Endodermal cell (in vitro differentiated cells): ENCODE results near the gene ZCCHC24. TPM values are rescaled to one million over a fixed set of nuclear protein-coding genes. Genes with fewer than 3 reads are reported as not detected.

Source experiments
- DNase-seq: peaks from one replicate; pipeline ENCODE4 v3.0.0-alpha.2; 2017
- H3K27ac ChIP-seq: 2 replicates; pipeline ENCODE4 v1.5.1; 2013; ENCODE audit warnings: mild to moderate bottlenecking, low read depth, low read length, moderate library complexity
- H3K27me3 ChIP-seq: 2 replicates; pipeline ENCODE4 v1.6.1; 2013; ENCODE audit warnings: mild to moderate bottlenecking, low read length, moderate library complexity; ENCODE audit not compliant: insufficient read depth, control insufficient read depth, poor library complexity, severe bottlenecking
- H3K36me3 ChIP-seq: 2 replicates; pipeline ENCODE4 v1.7.0; 2013; ENCODE audit warnings: mild to moderate bottlenecking, low read length, moderate library complexity; ENCODE audit not compliant: control insufficient read depth, insufficient read depth
- H3K4me1 ChIP-seq: one replicate; pipeline ENCODE4 v1.7.0; 2013; ENCODE audit warnings: low read length; ENCODE audit not compliant: control insufficient read depth, insufficient read depth
- H3K4me3 ChIP-seq: 2 replicates; pipeline ENCODE4 v1.5.1; 2013; ENCODE audit warnings: mild to moderate bottlenecking, low read length, moderate library complexity
- H3K9ac ChIP-seq: 2 replicates; pipeline ENCODE4 v1.6.1; 2013; ENCODE audit warnings: mild to moderate bottlenecking, low read length, moderate library complexity; ENCODE audit not compliant: poor library complexity, severe bottlenecking; ENCODE audit errors: extremely low read depth
- H3K9me3 ChIP-seq: 2 replicates; pipeline ENCODE4 v1.6.1; 2013; ENCODE audit warnings: mild to moderate bottlenecking, low read length, moderate library complexity; ENCODE audit not compliant: control insufficient read depth
- H3K27ac Mint-ChIP-seq: 2 replicates; pipeline ENCODE4 v1.8.0; 2020; ENCODE audit warnings: mixed read lengths
- H3K27me3 Mint-ChIP-seq: 2 replicates; pipeline ENCODE4 v1.8.0; 2021; ENCODE audit warnings: mild to moderate bottlenecking, mixed read lengths; ENCODE audit not compliant: insufficient read depth
- H3K36me3 Mint-ChIP-seq: 2 replicates; pipeline ENCODE4 v1.8.0; 2020; ENCODE audit warnings: low read depth, mixed read lengths
- H3K4me1 Mint-ChIP-seq: 2 replicates; pipeline ENCODE4 v1.8.0; 2020; ENCODE audit warnings: mixed read lengths
- H3K4me3 Mint-ChIP-seq: 2 replicates; pipeline ENCODE4 v1.8.0; 2020; ENCODE audit warnings: mild to moderate bottlenecking, moderate library complexity, mixed read lengths
- H3K9me3 Mint-ChIP-seq: 2 replicates; pipeline ENCODE4 v1.8.0; 2020; ENCODE audit warnings: mild to moderate bottlenecking, mixed read lengths
- WGBS, 2 experiments: methylation state at CpG; one replicate each; pipeline versions ENCODE4 v1.1.5 to v1.1.7; 2013; ENCODE audit warnings: missing lambda C conversion rate in 2 of 2, mixed read lengths in 1 of 2; ENCODE audit not compliant: insufficient coverage in 1 of 2, insufficient read length in 1 of 2; 5-methylcytosine and 5-hydroxymethylcytosine counted together
- total RNA-seq, 2 donors: library from RNA; stranded (reverse); fragmentation: NEBNext Ultra II Directional in 1 of 2; extraction: Animal tissue kit (Norgen Biotek cat#: 25700) in 1 of 2; gene quantifications; 2 replicates in 1 of 2; 3 replicates in 1 of 2; pipeline ENCODE4 v1.2.1, GENCODE V29; 2021
- TF ChIP-seq, protein P1 (sequence below): fragments of 200-600 bp; sonication (generic); conservative IDR thresholded peaks from 2 replicates; pipeline ENCODE4 v1.5.0; 2021; ENCODE audit warnings: antibody characterized with exemption, mild to moderate bottlenecking

The ZCCHC24 gene
- total RNA-seq, 2 donors from 2014 or later = 7.6 to 10.7 TPM

GRCh38 chr10:79367426-79368189 lies 77.8 kb downstream of the ZCCHC24 start:
- Histone ChIP-seq H3K27me3 (peaks cover 12% of the 10 kb centered on the region), H3K9ac (no peak overlapping the region), H3K36me3 (no peaks in the 10 kb centered on the region), H3K4me3 (no peak overlapping the region), H3K4me1 (no peaks in the 10 kb centered on the region), H3K27ac (no peak overlapping the region), H3K9me3 (peaks cover 5% of the 10 kb centered on the region)
- 88 to 90% methylated on average over 5 to 6 of the region's 6 CpGs for WGBS, 2 experiments
- Mint-ChIP-seq H3K27ac (no peak overlapping the region), H3K4me1 (no peaks in the 10 kb centered on the region), H3K9me3 (peaks cover 9% of the 10 kb centered on the region), H3K36me3 (no peaks in the 10 kb centered on the region), H3K27me3 (peaks cover 31% of the 10 kb centered on the region), H3K4me3 (no peak overlapping the region)
- TF ChIP-seq, protein P1, sequence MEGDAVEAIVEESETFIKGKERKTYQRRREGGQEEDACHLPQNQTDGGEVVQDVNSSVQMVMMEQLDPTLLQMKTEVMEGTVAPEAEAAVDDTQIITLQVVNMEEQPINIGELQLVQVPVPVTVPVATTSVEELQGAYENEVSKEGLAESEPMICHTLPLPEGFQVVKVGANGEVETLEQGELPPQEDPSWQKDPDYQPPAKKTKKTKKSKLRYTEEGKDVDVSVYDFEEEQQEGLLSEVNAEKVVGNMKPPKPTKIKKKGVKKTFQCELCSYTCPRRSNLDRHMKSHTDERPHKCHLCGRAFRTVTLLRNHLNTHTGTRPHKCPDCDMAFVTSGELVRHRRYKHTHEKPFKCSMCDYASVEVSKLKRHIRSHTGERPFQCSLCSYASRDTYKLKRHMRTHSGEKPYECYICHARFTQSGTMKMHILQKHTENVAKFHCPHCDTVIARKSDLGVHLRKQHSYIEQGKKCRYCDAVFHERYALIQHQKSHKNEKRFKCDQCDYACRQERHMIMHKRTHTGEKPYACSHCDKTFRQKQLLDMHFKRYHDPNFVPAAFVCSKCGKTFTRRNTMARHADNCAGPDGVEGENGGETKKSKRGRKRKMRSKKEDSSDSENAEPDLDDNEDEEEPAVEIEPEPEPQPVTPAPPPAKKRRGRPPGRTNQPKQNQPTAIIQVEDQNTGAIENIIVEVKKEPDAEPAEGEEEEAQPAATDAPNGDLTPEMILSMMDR = no peak
- DNase-seq = no peak

GRCh38 chr10:79361726-79362397 lies 83.6 kb downstream of the ZCCHC24 start:
- H3K27ac ChIP-seq = no peak overlapping the region
- no peak overlapping the region for H3K4me3 ChIP-seq
- DNase-seq = no peak
- H3K4me1 Mint-ChIP-seq = no peaks in the 10 kb centered on the region
- H3K27me3 Mint-ChIP-seq = peaks cover 16% of the 10 kb centered on the region
- H3K27me3 ChIP-seq = peaks cover 12% of the 10 kb centered on the region
- no peaks in the 10 kb centered on the region for H3K9me3 ChIP-seq
- H3K4me3 Mint-ChIP-seq = no peak overlapping the region
- peaks cover 2% of the 10 kb centered on the region for H3K9me3 Mint-ChIP-seq
- no peak overlapping the region for H3K9ac ChIP-seq
- peaks cover 7% of the 10 kb centered on the region for H3K36me3 Mint-ChIP-seq
- H3K36me3 ChIP-seq = no peaks in the 10 kb centered on the region
- no peak overlapping the region for H3K27ac Mint-ChIP-seq
- 92 to 93% methylated on average over 2 of the region's 4 CpGs for WGBS, 2 experiments
- no peaks in the 10 kb centered on the region for H3K4me1 ChIP-seq
- TF ChIP-seq, protein P1 = no peak

GRCh38 chr10:79360499-79361342 lies 84.7 kb downstream of the ZCCHC24 start:
- TF ChIP-seq, protein P1 = no peak
- Histone ChIP-seq H3K27ac (no peak overlapping the region), H3K9ac (no peak overlapping the region), H3K36me3 (no peaks in the 10 kb centered on the region), H3K4me1 (no peaks in the 10 kb centered on the region), H3K4me3 (no peak overlapping the region), H3K27me3 (peaks cover 12% of the 10 kb centered on the region), H3K9me3 (no peaks in the 10 kb centered on the region)
- no peak overlapping the region for H3K4me3 Mint-ChIP-seq
- H3K27me3 Mint-ChIP-seq = peaks cover 10% of the 10 kb centered on the region
- peaks cover 2% of the 10 kb centered on the region for H3K9me3 Mint-ChIP-seq
- no peak for DNase-seq
- 96 to 100% methylated on average over 2 to 5 of the region's 5 CpGs for WGBS, 2 experiments
- peaks cover 15% of the 10 kb centered on the region for H3K36me3 Mint-ChIP-seq
- H3K4me1 Mint-ChIP-seq = no peaks in the 10 kb centered on the region
- H3K27ac Mint-ChIP-seq = no peak overlapping the region
